ENCODE data around the gene PDLIM7. TPM values are rescaled to one million over a fixed set of nuclear protein-coding genes. Genes with fewer than 3 reads are reported as not detected.

Gene PDLIM7
- polyA plus RNA-seq, 1 experiment = 195 TPM

GRCh38 chr5:177468685-177469628, 28.4 kb downstream of the PDLIM7 start:
- H3K4me3 ChIP-seq (ENCODE audit: low read depth, low read length) = 0 out of 2 replicates have a peak overlapping the region, but pooled peaks have one; percentile 13
- H3K27me3 ChIP-seq (ENCODE audit: control insufficient read depth, insufficient read depth, low read length) = no peaks in the 10 kb centered on the region
- ChIA-PET CTCF (interaction anchor here (1.0 to 3.3 kb wide), 3 partner anchors 12 to 79 kb away, joined by 4 to 13 read pairs (median 11); no protein-coding TSS in a partner anchor), POLR2A (interaction anchor here (0.6 to 3.4 kb wide), 6 partner anchors 10 to 79 kb away, joined by 3 to 20 read pairs (median 4); partner anchors contain the start of gene PDLIM7)
- TF ChIP-seq CTCF (IDR thresholded peaks at IDR 0.05; ENCODE audit: low read depth, low read length) = no peak
- DNase-seq (ENCODE audit: low read depth, low spot score) = no peak
- H3K9me3 ChIP-seq (ENCODE audit: control insufficient read depth, insufficient read depth, low read length) = peaks cover 12% of the 10 kb centered on the region
- H3K27ac ChIP-seq (ENCODE audit: low read depth, low read length) = peak overlapping the region; percentile 52

GRCh38 chr5:177468329-177468684, 29.1 kb downstream of the PDLIM7 start:
- Histone ChIP-seq H3K9me3 (ENCODE audit: control insufficient read depth, insufficient read depth, low read length) (peaks cover 12% of the 10 kb centered on the region), H3K27me3 (ENCODE audit: control insufficient read depth, insufficient read depth, low read length) (no peaks in the 10 kb centered on the region), H3K4me3 (ENCODE audit: low read depth, low read length) (no peak overlapping the region), H3K27ac (ENCODE audit: low read depth, low read length) (peak overlapping the region; percentile 52)
- no peak for TF ChIP-seq CTCF (IDR thresholded peaks at IDR 0.05; ENCODE audit: low read depth, low read length)
- ChIA-PET POLR2A (interaction anchor here (0.6 to 3.4 kb wide), 3 partner anchors 10 to 44 kb away, joined by 3 to 20 read pairs (median 3); partner anchors contain the start of gene PDLIM7), CTCF (interaction anchor here (1.0 to 3.3 kb wide), 2 partner anchors 11 to 13 kb away, joined by 3 to 13 read pairs; no protein-coding TSS in a partner anchor)
- DNase-seq (ENCODE audit: low read depth, low spot score) = no peak

- no peak for TF ChIP-seq CTCF (IDR thresholded peaks at IDR 0.05; ENCODE audit: low read depth, low read length)
- H3K4me3 ChIP-seq (ENCODE audit: low read depth, low read length) = no peak overlapping the region
- no peak overlapping the region for H3K27ac ChIP-seq (ENCODE audit: low read depth, low read length)
- no peaks in the 10 kb centered on the region for H3K27me3 ChIP-seq (ENCODE audit: control insufficient read depth, insufficient read depth, low read length)
- DNase-seq (ENCODE audit: low read depth, low spot score) = no peak
- ChIA-PET CTCF (interaction anchor here (0.6 to 3.3 kb wide), 3 partner anchors 10 to 83 kb away, joined by 3 to 13 read pairs (median 3); partner anchors contain the start of gene SLC34A1), POLR2A (interaction anchor here (0.7 to 3.4 kb wide), 2 partner anchors 9 to 30 kb away, joined by 3 to 20 read pairs; partner anchors contain the start of gene PDLIM7)
- H3K9me3 ChIP-seq (ENCODE audit: control insufficient read depth, insufficient read depth, low read length) = peaks cover 12% of the 10 kb centered on the region
Observed at GRCh38 chr5:177467436-177467835, 30.0 kb downstream of the PDLIM7 start.

- POLR2A ChIA-PET = interaction anchor here (3.4 kb wide), 1 partner anchor 9 kb away, joined by 20 read pairs; no protein-coding TSS in a partner anchor
- Histone ChIP-seq H3K27me3 (ENCODE audit: control insufficient read depth, insufficient read depth, low read length) (no peaks in the 10 kb centered on the region), H3K27ac (ENCODE audit: low read depth, low read length) (no peak overlapping the region), H3K4me3 (ENCODE audit: low read depth, low read length) (no peak overlapping the region), H3K9me3 (ENCODE audit: control insufficient read depth, insufficient read depth, low read length) (peaks cover 12% of the 10 kb centered on the region)
- no peak for DNase-seq (ENCODE audit: low read depth, low spot score)
- no peak for TF ChIP-seq CTCF (IDR thresholded peaks at IDR 0.05; ENCODE audit: low read depth, low read length)
- CTCF ChIA-PET = interaction anchor here (2.2 kb wide), 1 partner anchor 12 kb away, joined by 9 read pairs; no protein-coding TSS in a partner anchor
Observed at GRCh38 chr5:177466861-177467260, 30.5 kb downstream of the PDLIM7 start.

Measured in AG04450 (cell line).